Lower leg skin (tissue), 4 donors: ENCODE data around the gene BORCS5. TPM values are rescaled to one million over a fixed set of nuclear protein-coding genes. Genes with fewer than 3 reads are reported as not detected.

ENCODE experiments used
- DNase-seq, 2 donors: peaks; one replicate each; pipeline ENCODE4 v3.0.0-alpha.2; 2019; ENCODE audit warnings: low spot score in 2 of 2
- H3K4me3 ChIP-seq: fragments of 200-600 bp; sonication (generic); 2 replicates; pipeline ENCODE4 v1.5.1; 2017; ENCODE audit warnings: mild to moderate bottlenecking, low read depth; ENCODE audit not compliant: poor library complexity, severe bottlenecking
- CTCF ChIP-seq, 3 donors: fragments of 450-650 bp; IDR thresholded peaks; one replicate each; pipeline ENCODE4 v1.5.1; 2016; ENCODE audit warnings: antibody characterized with exemption in 3 of 3, mild to moderate bottlenecking in 3 of 3, moderate library complexity in 2 of 3
- POLR2A ChIP-seq, 2 donors: fragments of 450-650 bp; IDR thresholded peaks; one replicate each; pipeline ENCODE4 v1.6.1; 2016 to 2017; ENCODE audit warnings: antibody characterized with exemption in 2 of 2, mild to moderate bottlenecking in 1 of 2, moderate library complexity in 1 of 2
- WGBS, 2 donors: methylation state at CpG; one replicate each; pipeline ENCODE4 v1.1.5; 2018; 5-methylcytosine and 5-hydroxymethylcytosine counted together
- intact Hi-C: fragments of 100-400 bp; cut with DNase I; formaldehyde crosslinking; loops from one replicate; pipeline ENCODE4 v1.15.0; 2023; ENCODE audit warnings: low total_unique reads
- total RNA-seq, 4 donors: library from RNA; depleted of rRNA; stranded (reverse); fragments of >200 nt; gene quantifications; one replicate each; pipeline ENCODE4 v1.1.0, GENCODE V29; 2016

BORCS5 gene
- total RNA-seq, 4 donors from 2014 or later: 5.3 to 13.4 (median 10.1) TPM

- WGBS, 2 donors: 51 to 64% methylated on average over 5 of the region's 5 CpGs
- intact Hi-C loops: no loop called here
- H3K4me3 ChIP-seq: no peak overlapping the region
- TF ChIP-seq CTCF (IDR thresholded peaks at IDR 0.05) (no peak), POLR2A (IDR thresholded peaks at IDR 0.05) (no peak)
- no peak for DNase-seq
Observed at GRCh38 chr12:12442548-12443071, 85.7 kb downstream of the BORCS5 start.

- TF ChIP-seq POLR2A (IDR thresholded peaks at IDR 0.05) (no peak), CTCF (IDR thresholded peaks at IDR 0.05) (no peak)
- intact Hi-C loops: no loop called here
- 31 to 42% methylated on average over 5 of the region's 5 CpGs for WGBS, 2 donors
- no peak for DNase-seq
- H3K4me3 ChIP-seq: no peak overlapping the region
Observed at GRCh38 chr12:12443431-12443878, 86.6 kb downstream of the BORCS5 start.

GRCh38 chr12:12445165-12445881 is 88.4 kb downstream of the BORCS5 start:
- no peak for DNase-seq
- 90 to 95% methylated on average over 4 of the region's 4 CpGs for WGBS, 2 donors
- no peak overlapping the region for H3K4me3 ChIP-seq
- intact Hi-C loops: no loop called here
- TF ChIP-seq CTCF (IDR thresholded peaks at IDR 0.05) (no peak), POLR2A (IDR thresholded peaks at IDR 0.05) (no peak)

- no peak for DNase-seq
- no peak overlapping the region for H3K4me3 ChIP-seq
- no peak for TF ChIP-seq CTCF (IDR thresholded peaks at IDR 0.05)
- TF ChIP-seq POLR2A (IDR thresholded peaks at IDR 0.05): no peak
- intact Hi-C loops: no loop called here
- WGBS, 2 donors: 62 to 72% methylated on average over 2 of the region's 2 CpGs
Observed at GRCh38 chr12:12445882-12446181, 89.0 kb downstream of the BORCS5 start.

- H3K4me3 ChIP-seq: no peak overlapping the region
- TF ChIP-seq POLR2A (IDR thresholded peaks at IDR 0.05) (no peak), CTCF (IDR thresholded peaks at IDR 0.05) (no peak)
- 92 to 98% methylated on average over 3 of the region's 3 CpGs for WGBS, 2 donors
- DNase-seq: no peak
- intact Hi-C loops: no loop called here
Observed at GRCh38 chr12:12446786-12447185, 89.9 kb downstream of the BORCS5 start.

GRCh38 chr12:12447236-12447635 is 90.4 kb downstream of the BORCS5 start:
- no peak overlapping the region for H3K4me3 ChIP-seq
- TF ChIP-seq CTCF (IDR thresholded peaks at IDR 0.05) (no peak), POLR2A (IDR thresholded peaks at IDR 0.05) (no peak)
- WGBS, 2 donors: 67 to 72% methylated on average over 8 of the region's 8 CpGs
- intact Hi-C loops: no loop called here
- DNase-seq: no peak
